Osteoblast (primary cell): ENCODE data around the gene EMX1. TPM values are rescaled to one million over a fixed set of nuclear protein-coding genes. Genes with fewer than 3 reads are reported as not detected.

Source experiments
- DNase-seq: peaks from one replicate; pipeline ENCODE4 v3.0.0; 2011; ENCODE audit warnings: low spot score, mixed read lengths; ENCODE audit not compliant: insufficient read length; ENCODE audit errors: missing footprints
- H2AFZ ChIP-seq: 2 replicates; pipeline ENCODE4 v1.6.0; 2011; ENCODE audit warnings: mild to moderate bottlenecking, low read length
- H3K27ac ChIP-seq: 2 replicates; pipeline ENCODE4 v1.5.1; 2011; ENCODE audit warnings: mild to moderate bottlenecking, low read depth, low read length, moderate library complexity
- H3K27me3 ChIP-seq: 2 replicates; pipeline ENCODE4 v1.6.0; 2012; ENCODE audit warnings: mild to moderate bottlenecking, control low read depth, inconsistent platforms, low read length, moderate library complexity; ENCODE audit not compliant: insufficient read depth
- H3K36me3 ChIP-seq: 2 replicates; pipeline ENCODE4 v1.5.1; 2011; ENCODE audit warnings: mild to moderate bottlenecking, low read length, control low read depth, moderate library complexity; ENCODE audit not compliant: insufficient read depth
- H3K4me1 ChIP-seq: 2 replicates; pipeline ENCODE4 v1.5.1; 2011; ENCODE audit warnings: mild to moderate bottlenecking, low read length, control low read depth, moderate library complexity; ENCODE audit not compliant: insufficient read depth
- H3K4me2 ChIP-seq: 2 replicates; pipeline ENCODE4 v1.6.0; 2011; ENCODE audit warnings: mild to moderate bottlenecking, low read length; ENCODE audit not compliant: insufficient read depth
- H3K4me3 ChIP-seq: fragments of 200-600 bp; sonication (generic); 3 replicates; pipeline ENCODE4 v1.5.1; 2012; ENCODE audit warnings: mild to moderate bottlenecking, low read length, inconsistent platforms; ENCODE audit not compliant: insufficient read depth
- H3K79me2 ChIP-seq: 2 replicates; pipeline ENCODE4 v1.6.0; 2012; ENCODE audit warnings: mild to moderate bottlenecking, low read length, control low read depth, inconsistent platforms; ENCODE audit not compliant: insufficient read depth
- H3K9me3 ChIP-seq: 2 replicates; pipeline ENCODE4 v1.5.1; 2011; ENCODE audit warnings: low read depth, low read length, control low read depth
- H4K20me1 ChIP-seq: 2 replicates; pipeline ENCODE4 v1.6.0; 2012; ENCODE audit warnings: mild to moderate bottlenecking, low read length, control low read depth; ENCODE audit not compliant: insufficient read depth
- total RNA-seq: library from RNA; depleted of rRNA; stranded (reverse); fragments of >200 nt; gene quantifications from 2 replicates; pipeline ENCODE4 v1.2.3, GENCODE V29; 2012
- TF ChIP-seq, protein P1 (sequence below): IDR thresholded peaks from 2 replicates; pipeline ENCODE4 v1.5.1; 2011; ENCODE audit warnings: mild to moderate bottlenecking, low read depth, low read length, moderate library complexity; ENCODE audit errors: extremely low read depth

Gene EMX1
- total RNA-seq, 1 donor = not detected

- H3K36me3 ChIP-seq = no peaks in the 10 kb centered on the region
- no peak for DNase-seq
- no peaks in the 10 kb centered on the region for H3K9me3 ChIP-seq
- H3K4me3 ChIP-seq = no peak overlapping the region
- no peaks in the 10 kb centered on the region for H3K79me2 ChIP-seq
- H3K4me1 ChIP-seq = peaks cover 11% of the 10 kb centered on the region
- TF ChIP-seq, protein P1, sequence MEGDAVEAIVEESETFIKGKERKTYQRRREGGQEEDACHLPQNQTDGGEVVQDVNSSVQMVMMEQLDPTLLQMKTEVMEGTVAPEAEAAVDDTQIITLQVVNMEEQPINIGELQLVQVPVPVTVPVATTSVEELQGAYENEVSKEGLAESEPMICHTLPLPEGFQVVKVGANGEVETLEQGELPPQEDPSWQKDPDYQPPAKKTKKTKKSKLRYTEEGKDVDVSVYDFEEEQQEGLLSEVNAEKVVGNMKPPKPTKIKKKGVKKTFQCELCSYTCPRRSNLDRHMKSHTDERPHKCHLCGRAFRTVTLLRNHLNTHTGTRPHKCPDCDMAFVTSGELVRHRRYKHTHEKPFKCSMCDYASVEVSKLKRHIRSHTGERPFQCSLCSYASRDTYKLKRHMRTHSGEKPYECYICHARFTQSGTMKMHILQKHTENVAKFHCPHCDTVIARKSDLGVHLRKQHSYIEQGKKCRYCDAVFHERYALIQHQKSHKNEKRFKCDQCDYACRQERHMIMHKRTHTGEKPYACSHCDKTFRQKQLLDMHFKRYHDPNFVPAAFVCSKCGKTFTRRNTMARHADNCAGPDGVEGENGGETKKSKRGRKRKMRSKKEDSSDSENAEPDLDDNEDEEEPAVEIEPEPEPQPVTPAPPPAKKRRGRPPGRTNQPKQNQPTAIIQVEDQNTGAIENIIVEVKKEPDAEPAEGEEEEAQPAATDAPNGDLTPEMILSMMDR = no peak
- peaks cover 7% of the 10 kb centered on the region for H4K20me1 ChIP-seq
- H3K27ac ChIP-seq = no peak overlapping the region
- no peak overlapping the region for H2AFZ ChIP-seq
- H3K4me2 ChIP-seq = no peak overlapping the region
- no peaks in the 10 kb centered on the region for H3K27me3 ChIP-seq
These were observed 28.2 kb downstream of the EMX1 start for GRCh38 chr2:72945450-72946019.

DNA sequence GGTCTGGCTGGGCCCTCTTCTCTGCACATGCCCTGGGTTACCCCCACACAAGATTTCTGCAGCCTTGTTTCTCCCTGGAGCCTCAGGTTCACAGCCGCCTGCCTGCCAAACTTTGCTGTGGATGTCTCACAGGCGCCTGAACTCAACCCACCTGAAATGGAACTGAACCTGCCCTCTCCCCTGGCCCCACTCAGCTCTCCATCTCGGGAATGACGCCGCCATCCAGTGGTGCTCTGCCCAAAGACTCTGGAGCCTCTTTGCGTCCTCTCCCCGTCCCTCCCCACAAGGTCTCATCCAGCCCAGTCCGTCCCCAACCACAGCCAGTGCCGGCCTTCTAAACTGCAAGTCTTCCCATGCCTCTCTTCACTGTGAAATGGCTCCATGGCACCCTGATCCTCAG is 29.1 kb downstream of the EMX1 start:
- Histone ChIP-seq H3K27ac (no peak overlapping the region), H3K27me3 (no peaks in the 10 kb centered on the region), H3K9me3 (no peaks in the 10 kb centered on the region), H3K4me2 (no peak overlapping the region), H3K4me3 (no peak overlapping the region), H2AFZ (no peak overlapping the region), H3K79me2 (no peaks in the 10 kb centered on the region), H4K20me1 (no peaks in the 10 kb centered on the region), H3K4me1 (peaks cover 2% of the 10 kb centered on the region), H3K36me3 (no peaks in the 10 kb centered on the region)
- TF ChIP-seq, protein P1 = no peak
- DNase-seq = no peak

- Histone ChIP-seq H3K4me2 (no peak overlapping the region), H3K27ac (no peak overlapping the region), H3K27me3 (no peaks in the 10 kb centered on the region), H2AFZ (no peak overlapping the region), H3K79me2 (no peaks in the 10 kb centered on the region), H3K36me3 (no peaks in the 10 kb centered on the region), H4K20me1 (no peaks in the 10 kb centered on the region), H3K4me3 (no peak overlapping the region), H3K9me3 (no peaks in the 10 kb centered on the region), H3K4me1 (no peaks in the 10 kb centered on the region)
- TF ChIP-seq, protein P1 = no peak
- DNase-seq = no peak
These were observed 30.9 kb downstream of the EMX1 start for GRCh38 chr2:72947952-72948830.

DNA sequence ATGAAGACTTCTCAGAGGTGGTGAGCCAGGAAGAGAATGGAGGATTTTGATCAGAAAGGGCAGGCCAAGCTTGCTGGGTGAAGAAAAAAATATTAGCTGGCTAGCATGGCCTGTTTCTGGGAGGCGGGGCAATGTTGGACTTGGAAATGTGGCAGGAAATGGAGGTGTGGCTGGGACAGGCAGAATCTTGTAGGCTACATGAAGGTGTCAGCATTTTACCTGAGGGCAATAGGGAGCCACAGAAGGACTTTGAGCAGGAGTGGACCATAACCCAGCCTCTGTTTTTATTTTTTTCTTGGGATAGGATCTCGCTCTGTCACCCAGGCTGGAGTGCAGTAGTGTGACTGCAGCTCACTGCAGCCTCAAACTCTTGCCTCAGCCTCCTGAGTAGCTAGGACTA is 31.7 kb downstream of the EMX1 start:
- no peak overlapping the region for H3K4me2 ChIP-seq
- H3K79me2 ChIP-seq = no peaks in the 10 kb centered on the region
- no peaks in the 10 kb centered on the region for H3K4me1 ChIP-seq
- no peak overlapping the region for H3K27ac ChIP-seq
- no peaks in the 10 kb centered on the region for H3K36me3 ChIP-seq
- H3K9me3 ChIP-seq = no peaks in the 10 kb centered on the region
- no peaks in the 10 kb centered on the region for H3K27me3 ChIP-seq
- H3K4me3 ChIP-seq = no peak overlapping the region
- H2AFZ ChIP-seq = no peak overlapping the region
- DNase-seq = no peak
- TF ChIP-seq, protein P1 = no peak
- no peaks in the 10 kb centered on the region for H4K20me1 ChIP-seq
